Liver (tissue), 9 donors: ENCODE measurements around the gene PFDN2. TPM values are rescaled to one million over a fixed set of nuclear protein-coding genes. Genes with fewer than 3 reads are reported as not detected.

Source experiments
- DNase-seq: peaks from one replicate; pipeline ENCODE4 v3.0.0-alpha.2; 2017; ENCODE audit warnings: low spot score
- H3K27ac ChIP-seq, 2 donors: one replicate each; pipeline ENCODE4 v1.7.0; 2013; ENCODE audit warnings: inconsistent platforms in 2 of 2, low read length in 2 of 2, control low read depth in 1 of 2, low read depth in 1 of 2, mild to moderate bottlenecking in 1 of 2
- H3K27me3 ChIP-seq, 4 donors: one replicate each; pipeline versions ENCODE4 v1.6.1 to v1.7.0; 2013; ENCODE audit warnings: low read length in 3 of 4, inconsistent platforms in 1 of 4, mild to moderate bottlenecking in 1 of 4, moderate library complexity in 1 of 4; ENCODE audit not compliant: control insufficient read depth in 4 of 4, insufficient read depth in 4 of 4
- H3K36me3 ChIP-seq, 4 donors: one replicate each; pipeline versions ENCODE4 v1.6.1 to v1.7.0; 2013; ENCODE audit warnings: low read length in 3 of 4, mild to moderate bottlenecking in 3 of 4, low read depth in 1 of 4, moderate library complexity in 1 of 4; ENCODE audit not compliant: control insufficient read depth in 4 of 4, insufficient read depth in 3 of 4
- H3K4me1 ChIP-seq, 4 donors: one replicate each; pipeline versions ENCODE4 v1.6.1 to v1.7.0; 2013; ENCODE audit warnings: low read length in 3 of 4, mild to moderate bottlenecking in 3 of 4, moderate library complexity in 1 of 4; ENCODE audit not compliant: control insufficient read depth in 4 of 4, insufficient read depth in 4 of 4
- H3K4me3 ChIP-seq, 3 donors: one replicate each; pipeline versions ENCODE4 v1.6.1 to v1.7.0; 2013; ENCODE audit warnings: low read length in 3 of 3, control low read depth in 1 of 3, low read depth in 1 of 3, mild to moderate bottlenecking in 1 of 3
- H3K9ac ChIP-seq, 2 donors: one replicate each; pipeline ENCODE4 v1.7.0; 2013; ENCODE audit warnings: low read length in 2 of 2, mild to moderate bottlenecking in 2 of 2, moderate library complexity in 2 of 2, control low read depth in 1 of 2, low read depth in 1 of 2
- H3K9me3 ChIP-seq, 4 donors: one replicate each; pipeline versions ENCODE4 v1.6.1 to v1.7.0; 2013; ENCODE audit warnings: low read length in 3 of 4; ENCODE audit not compliant: control insufficient read depth in 4 of 4
- ATF3 ChIP-seq: IDR thresholded peaks from 2 replicates; pipeline ENCODE4 v1.6.1; 2016; ENCODE audit warnings: antibody characterized with exemption
- CTCF ChIP-seq: fragments of 150-350 bp; IDR thresholded peaks from 2 replicates; pipeline ENCODE4 v1.5.1; 2017; ENCODE audit warnings: improper control_type of control experiment, low read depth, low read length; ENCODE audit not compliant: missing input control
- EGR1 ChIP-seq, 2 donors: IDR thresholded peaks; 2 replicates each; pipeline ENCODE4 v1.6.1; 2016 to 2018; ENCODE audit warnings: antibody characterized with exemption in 2 of 2, low read depth in 2 of 2
- FOXA1 ChIP-seq: IDR thresholded peaks from 2 replicates; pipeline ENCODE4 v1.6.1; 2016; ENCODE audit warnings: antibody characterized with exemption
- FOXA2 ChIP-seq: IDR thresholded peaks from 2 replicates; pipeline ENCODE4 v1.6.1; 2016; ENCODE audit warnings: antibody characterized with exemption
- GABPA ChIP-seq, 2 donors: IDR thresholded peaks in 1 of 2; conservative IDR thresholded peaks in 1 of 2; 2 replicates each; pipeline ENCODE4 v1.6.1; 2016; ENCODE audit warnings: antibody characterized with exemption in 2 of 2, mild to moderate bottlenecking in 1 of 2, moderate library complexity in 1 of 2
- HNF4A ChIP-seq, 2 donors: conservative IDR thresholded peaks; 2 replicates each; pipeline ENCODE4 v1.6.1; 2016; ENCODE audit warnings: antibody characterized with exemption in 2 of 2, mild to moderate bottlenecking in 2 of 2
- HNF4G ChIP-seq: IDR thresholded peaks from 2 replicates; pipeline ENCODE4 v1.6.1; 2016; ENCODE audit warnings: antibody characterized with exemption
- JUND ChIP-seq, 2 donors: IDR thresholded peaks; 2 replicates each; pipeline ENCODE4 v1.6.1; 2016; ENCODE audit warnings: antibody characterized with exemption in 2 of 2
- MAX ChIP-seq: IDR thresholded peaks from 2 replicates; pipeline ENCODE4 v1.6.1; 2016; ENCODE audit warnings: antibody characterized with exemption
- NR2F2 ChIP-seq: IDR thresholded peaks from 2 replicates; pipeline ENCODE4 v1.6.1; 2016; ENCODE audit warnings: antibody characterized with exemption
- RAD21 ChIP-seq, 2 donors: IDR thresholded peaks; 2 replicates each; pipeline ENCODE4 v1.6.1; 2016; ENCODE audit warnings: antibody characterized with exemption in 2 of 2, mild to moderate bottlenecking in 2 of 2
- REST ChIP-seq: IDR thresholded peaks from 2 replicates; pipeline ENCODE4 v1.6.1; 2016; ENCODE audit warnings: antibody characterized with exemption, mild to moderate bottlenecking
- RXRA ChIP-seq, 2 donors: IDR thresholded peaks; 2 replicates each; pipeline ENCODE4 v1.6.1; 2017 to 2018; ENCODE audit warnings: antibody characterized with exemption in 2 of 2, mild to moderate bottlenecking in 1 of 2
- SP1 ChIP-seq: IDR thresholded peaks from 2 replicates; pipeline ENCODE4 v1.6.1; 2018; ENCODE audit warnings: antibody characterized with exemption, mild to moderate bottlenecking
- TAF1 ChIP-seq: conservative IDR thresholded peaks from 2 replicates; pipeline ENCODE4 v1.6.1; 2016; ENCODE audit warnings: antibody characterized with exemption, mild to moderate bottlenecking
- YY1 ChIP-seq: IDR thresholded peaks from 2 replicates; pipeline ENCODE4 v1.6.1; 2016; ENCODE audit warnings: antibody characterized with exemption, mild to moderate bottlenecking
- ZBTB33 ChIP-seq: IDR thresholded peaks from 2 replicates; pipeline ENCODE4 v1.6.1; 2016; ENCODE audit warnings: antibody characterized with exemption
- WGBS: extraction: QIAGEN DNeasy Blood & Tissue Kit; methylation state at CpG from one replicate; pipeline ENCODE4 v1.1.7; 2013; 5-methylcytosine and 5-hydroxymethylcytosine counted together
- polyA plus RNA-seq, 2 donors: library from polyadenylated mRNA; stranded (reverse) in 1 of 2; unstranded in 1 of 2; fragments of 200-250 nt in 1 of 2; fragments of >200 nt in 1 of 2; fragmentation: Nextera tagmentation in 1 of 2; extraction: Ambion mirVana in 1 of 2; gene quantifications; one replicate each; pipeline versions ENCODE4 v1.2.1 to v1.2.3, GENCODE V29; 2013 to 2015
- total RNA-seq, 2 donors: library from RNA; depleted of rRNA; stranded (reverse); fragments of >200 nt; gene quantifications; one replicate each; pipeline ENCODE4 v1.2.3, GENCODE V29; 2014
- donor health status: healthy.
- donor health status: healthy.
- donor health status: healthy.
- donor health status: healthy.
- donor health status: healthy.

PFDN2 gene
- total and polyA plus RNA-seq, 4 donors = 12.4 to 61.9 (median 34.0) TPM

GRCh38 chr1:161128591-161129420, 11.0 kb upstream of the PFDN2 start (continued):
- TF ChIP-seq RAD21 (IDR thresholded peaks at IDR 0.05) = no peak
- TF ChIP-seq GABPA (IDR thresholded peaks at IDR 0.05 in 1 of 2, conservative IDR thresholded peaks at IDR 0.05 in 1 of 2) = no peak
- no peak for TF ChIP-seq FOXA2
- TF ChIP-seq RXRA (IDR thresholded peaks at IDR 0.05) = no peak
- no peak for TF ChIP-seq EGR1 (IDR thresholded peaks at IDR 0.05; ENCODE audit: low read depth in 2 of 2)
- no peak for TF ChIP-seq HNF4A (conservative IDR thresholded peaks at IDR 0.05)
- TF ChIP-seq TAF1 = no peak
- no peak for TF ChIP-seq FOXA1

- peaks cover 0 to 15% (median 7%) of the 10 kb centered on the region in 4 donors for H3K4me1 ChIP-seq
- no peak overlapping the region for H3K27ac ChIP-seq
- no peak overlapping the region for H3K9ac ChIP-seq
- no peaks in the 10 kb centered on the region for H3K9me3 ChIP-seq
- H3K4me3 ChIP-seq = no peak overlapping the region
- no peak for DNase-seq
- TF ChIP-seq RAD21 (IDR thresholded peaks at IDR 0.05) = no peak
- no peak for TF ChIP-seq FOXA1
- no peak for TF ChIP-seq MAX
- no peak for TF ChIP-seq JUND (IDR thresholded peaks at IDR 0.05)
- TF ChIP-seq SP1 = no peak
- TF ChIP-seq GABPA (IDR thresholded peaks at IDR 0.05 in 1 of 2, conservative IDR thresholded peaks at IDR 0.05 in 1 of 2) = no peak
- TF ChIP-seq TAF1 = no peak
- no peak for TF ChIP-seq CTCF
- no peak for TF ChIP-seq EGR1 (IDR thresholded peaks at IDR 0.05; ENCODE audit: low read depth in 2 of 2)
- no peak for TF ChIP-seq NR2F2
- TF ChIP-seq ATF3 = no peak
- no peak for TF ChIP-seq YY1
- TF ChIP-seq HNF4A (conservative IDR thresholded peaks at IDR 0.05) = no peak
- no peak for TF ChIP-seq RXRA (IDR thresholded peaks at IDR 0.05)
- WGBS = 89% methylated on average over 2 of the region's 2 CpGs
- no peaks in the 10 kb centered on the region for H3K27me3 ChIP-seq
- H3K36me3 ChIP-seq = peaks cover 8 to 42% (median 28%) of the 10 kb centered on the region in 4 donors
Measured at GRCh38 chr1:161127649-161128048, 9.8 kb upstream of the PFDN2 start.

- no peaks in the 10 kb centered on the region for H3K9me3 ChIP-seq
- peaks cover 13 to 56% (median 40%) of the 10 kb centered on the region in 4 donors for H3K36me3 ChIP-seq
- H3K4me3 ChIP-seq = no peak overlapping the region
- peaks cover 0 to 20% (median 16%) of the 10 kb centered on the region in 4 donors for H3K4me1 ChIP-seq
- H3K27ac ChIP-seq = no peak overlapping the region
- H3K9ac ChIP-seq = no peak overlapping the region
- no peak for DNase-seq
- no peaks in the 10 kb centered on the region for H3K27me3 ChIP-seq
- 87% methylated on average over 6 of the region's 6 CpGs for WGBS
- no peak for TF ChIP-seq EGR1 (IDR thresholded peaks at IDR 0.05; ENCODE audit: low read depth in 2 of 2)
- TF ChIP-seq REST = no peak
- TF ChIP-seq CTCF = no peak
- no peak for TF ChIP-seq SP1
- no peak for TF ChIP-seq YY1
- no peak for TF ChIP-seq ZBTB33
- TF ChIP-seq FOXA2 = no peak
- no peak for TF ChIP-seq TAF1
- no peak for TF ChIP-seq ATF3
- TF ChIP-seq HNF4G = no peak
Measured at GRCh38 chr1:161122967-161123366, 5.1 kb upstream of the PFDN2 start.
